Fibroblast of pulmonary artery (primary cell): ENCODE data around the gene KLHL40.

Experiments used
- DNase-seq: peaks from one replicate; pipeline ENCODE4 v3.0.0-alpha.2; 2010; ENCODE audit warnings: low read depth
- H3K4me3 ChIP-seq: replicated peaks from 2 replicates; pipeline ENCODE4 v1.5.1; 2011; ENCODE audit warnings: low read depth, mild to moderate bottlenecking, control low read depth, low read length, moderate library complexity
- CTCF ChIP-seq: IDR thresholded peaks from 2 replicates; pipeline ENCODE4 v1.5.1; 2011; ENCODE audit warnings: mild to moderate bottlenecking, control low read depth, low read length, inconsistent platforms; ENCODE audit errors: missing control alignments

KLHL40 gene

GRCh38 chr3:42689421-42690014 lies 4.2 kb downstream of the KLHL40 start:
- no peak for TF ChIP-seq CTCF
- no peak overlapping the region for H3K4me3 ChIP-seq
- DNase-seq = no peak

GRCh38 chr3:42690191-42690590 lies 4.9 kb downstream of the KLHL40 start:
- no peak for DNase-seq
- no peak overlapping the region for H3K4me3 ChIP-seq
- TF ChIP-seq CTCF = no peak

GRCh38 chr3:42690766-42691680 lies 5.7 kb downstream of the KLHL40 start:
- no peak for DNase-seq
- H3K4me3 ChIP-seq = no peak overlapping the region
- no peak for TF ChIP-seq CTCF

GRCh38 chr3:42691816-42692666 lies 6.7 kb downstream of the KLHL40 start:
- no peak for DNase-seq
- no peak for TF ChIP-seq CTCF
- no peak overlapping the region for H3K4me3 ChIP-seq

GRCh38 chr3:42692667-42693529 lies 7.6 kb downstream of the KLHL40 start:
- DNase-seq = no peak
- TF ChIP-seq CTCF = no peak

GRCh38 chr3:42693530-42693930 lies 8.2 kb downstream of the KLHL40 start:
- no peak for TF ChIP-seq CTCF
- no peak for DNase-seq
- H3K4me3 ChIP-seq = no peak overlapping the region

More at GRCh38 chr3:42692667-42693529, 7.6 kb downstream of the KLHL40 start:
- no peak overlapping the region for H3K4me3 ChIP-seq
